Left ventricle myocardium superior (tissue), 1 donor: ENCODE data around the gene FHIT. TPM values are rescaled to one million over a fixed set of nuclear protein-coding genes. Genes with fewer than 3 reads are reported as not detected.
A peak's percentile ranks its signal among the peaks of the same experiment; 100 is the strongest.
"Not testable (repeated sequence)": the region's sequence is repeated elsewhere in the genome, so short reads cannot be mapped to it uniquely, and the experiment has no call there.

ENCODE experiments used
- ATAC-seq: fragments of 200-7000 bp; cut with Tn5 transposase; one replicate; pipeline ENCODE4 v1.9.1; 2020; ENCODE audit warnings: mild to moderate bottlenecking, moderate library complexity
- DNase-seq: peaks from one replicate; pipeline ENCODE4 v3.0.0-alpha.2; 2020
- intact Hi-C: fragments of 100-400 bp; cut with micrococcal nuclease; formaldehyde crosslinking; loops from one replicate; pipeline ENCODE4 v1.11.0; 2022
- total RNA-seq: library from RNA; stranded (reverse); fragmentation: NEBNext Ultra II Directional; extraction: Animal tissue kit (Norgen Biotek cat#: 25700); gene quantifications from one replicate; pipeline ENCODE4 v1.2.1, GENCODE V29; 2021
- donor health status: DM: no; HTN: yes; CAD: no; lungs with severe emphysema.

FHIT gene
- total RNA-seq, 1 donor from 2014 or later: 18.2 TPM

DNA sequence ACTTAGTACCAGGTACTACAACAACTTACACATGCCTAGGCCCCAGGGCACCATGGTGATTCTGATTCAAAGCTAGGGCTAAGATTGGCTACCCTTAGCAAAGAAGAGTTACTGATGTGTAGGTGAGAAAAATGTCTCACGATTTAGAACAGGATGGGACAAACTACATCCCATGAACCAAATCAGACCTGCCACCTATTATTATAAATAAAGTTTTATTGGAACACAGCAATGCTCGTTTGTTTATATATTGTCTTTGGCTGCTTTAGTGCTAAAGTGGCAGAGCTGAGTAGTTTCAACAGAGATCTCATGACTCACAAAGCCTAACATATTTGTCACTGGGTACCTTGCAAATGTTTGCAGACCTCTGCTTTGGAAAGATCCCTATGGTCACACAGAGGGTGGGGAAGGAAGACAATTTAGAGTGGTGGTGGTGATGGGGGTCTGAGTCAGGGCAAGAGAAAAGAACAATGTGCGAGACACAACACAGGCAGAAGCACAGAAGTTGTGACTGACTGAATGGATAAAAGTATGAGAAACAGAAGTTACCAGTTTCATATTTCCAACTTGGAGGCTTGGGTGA, 1430.8 kb downstream of the FHIT start:
- no peak for ATAC-seq
- intact Hi-C loops: no loop called here
- no peak for DNase-seq

DNA sequence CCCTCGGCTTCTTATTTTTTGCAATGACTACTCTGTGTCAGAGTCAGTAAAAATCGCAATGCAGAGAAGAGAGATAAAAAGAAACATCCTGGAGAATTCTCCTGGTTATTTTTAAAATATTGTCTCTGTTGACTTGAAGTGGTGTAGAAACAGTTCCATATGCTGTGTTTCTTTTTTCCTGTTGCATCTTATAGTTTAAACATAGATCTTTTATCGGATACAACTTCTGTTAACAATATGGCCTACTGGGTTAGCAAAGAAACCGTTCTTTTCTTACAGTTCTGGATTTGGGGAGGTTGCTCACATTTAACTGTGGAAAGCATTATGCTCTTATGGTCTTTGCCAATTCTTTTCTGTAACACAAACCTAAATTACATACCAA, 1432.3 kb downstream of the FHIT start:
- ATAC-seq: no peak
- DNase-seq: no peak
- intact Hi-C loops: no loop called here

DNA sequence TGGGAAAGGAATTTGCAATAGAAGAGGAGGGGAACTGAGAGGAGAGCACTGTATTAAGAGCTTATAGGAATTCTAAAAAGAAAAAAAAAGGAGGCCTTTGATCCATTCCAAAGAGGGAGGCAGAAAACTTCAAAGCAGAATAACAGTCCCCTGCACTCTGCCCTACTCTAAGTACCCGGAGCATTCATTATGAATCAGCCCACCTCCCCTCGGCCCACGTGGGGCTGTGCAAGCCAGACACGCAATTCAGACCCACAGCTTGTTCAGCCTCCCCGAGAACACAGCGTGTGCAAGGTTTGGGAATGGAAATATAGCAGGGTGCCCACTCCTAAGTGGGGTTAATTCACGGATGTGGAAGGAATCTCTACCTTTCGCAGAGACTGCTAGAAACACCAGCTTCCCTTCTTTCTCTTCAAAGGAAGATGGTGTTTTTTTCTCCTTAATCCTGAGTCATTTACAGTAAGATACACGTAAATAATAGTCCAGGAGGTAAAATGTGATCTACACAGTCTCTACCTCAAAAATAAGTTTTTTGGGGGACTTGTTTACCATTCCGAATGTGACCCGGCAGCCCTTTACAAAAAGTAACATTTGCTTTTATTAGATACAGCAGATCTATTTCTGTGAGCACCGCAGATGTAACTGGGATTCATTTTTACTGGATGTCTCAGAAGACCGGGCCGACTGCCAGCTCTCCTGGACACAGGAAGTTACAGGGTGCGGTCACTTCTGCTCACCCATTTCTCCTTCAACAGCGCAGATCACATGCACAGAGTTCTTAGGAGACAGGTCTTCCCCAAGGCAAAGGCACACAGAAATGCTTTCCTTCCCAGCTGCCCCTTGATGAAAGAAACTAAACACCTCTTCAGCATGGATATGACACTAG, 1433.0 kb downstream of the FHIT start:
- DNase-seq (peak; percentile 91), ATAC-seq (peak; percentile 89)
- intact Hi-C loops: no loop called here

DNA sequence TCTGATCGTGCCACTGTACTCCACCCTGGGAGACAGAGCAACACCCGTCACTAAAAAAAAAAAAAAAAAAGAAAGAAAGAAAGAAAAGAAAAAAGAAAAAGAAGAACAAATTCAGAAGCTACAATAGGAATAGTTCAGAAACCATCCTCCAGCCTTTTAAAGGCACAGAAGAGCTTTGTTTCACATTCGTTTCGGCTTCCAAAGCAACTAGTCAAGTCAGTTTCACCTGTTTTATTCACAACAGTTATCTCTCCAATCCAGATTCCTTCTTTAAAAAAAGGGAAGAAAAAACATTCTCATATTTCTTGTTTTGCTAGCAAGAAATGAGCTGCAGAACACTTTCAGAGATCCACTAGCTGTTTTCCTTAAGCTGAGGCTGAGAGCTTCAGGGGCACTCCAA, 1433.7 kb downstream of the FHIT start:
- intact Hi-C loops: no loop called here
- no peak for ATAC-seq
- no peak for DNase-seq

DNA sequence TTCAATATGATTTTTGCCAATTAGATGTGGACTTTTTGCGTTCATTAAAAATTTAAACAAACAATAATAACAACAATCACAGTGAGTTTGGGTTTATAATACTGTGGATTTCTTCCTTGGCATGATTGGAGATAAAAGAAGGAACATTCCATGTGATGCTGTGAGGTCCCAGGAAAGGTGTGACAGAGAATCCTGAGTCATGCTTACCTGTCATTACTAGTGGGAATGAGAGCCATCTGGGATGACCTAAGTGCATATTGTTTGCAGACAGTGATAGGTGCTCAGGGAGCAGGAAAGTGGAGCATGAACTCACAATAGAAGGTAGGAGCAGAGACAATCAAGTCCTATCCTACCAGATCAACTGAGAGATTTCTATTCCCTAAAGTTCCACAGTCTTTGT, 1434.9 kb downstream of the FHIT start:
- no peak for DNase-seq
- no peak for ATAC-seq
- intact Hi-C loops: no loop called here

DNA sequence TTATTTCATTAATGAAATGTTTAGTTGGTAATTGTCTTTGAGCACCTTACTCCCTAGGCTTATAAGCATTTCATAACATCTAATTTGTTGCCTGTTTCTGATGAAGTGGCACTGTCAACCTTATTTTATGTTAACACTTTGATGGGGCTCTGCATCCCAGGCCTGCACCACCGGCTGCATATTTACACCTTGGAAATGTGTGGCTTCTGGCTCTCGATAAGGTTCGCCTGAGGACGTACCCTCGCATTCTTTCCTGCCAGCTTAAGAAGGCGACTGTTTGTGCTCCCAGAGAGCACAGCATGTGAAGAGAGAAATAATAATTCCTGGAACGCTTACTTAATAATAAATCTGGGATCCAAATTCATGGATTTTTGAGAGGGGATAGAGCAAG, 1438.1 kb downstream of the FHIT start:
- ATAC-seq: peak; percentile 78
- DNase-seq: no peak
- intact Hi-C loops: no loop called here

DNA sequence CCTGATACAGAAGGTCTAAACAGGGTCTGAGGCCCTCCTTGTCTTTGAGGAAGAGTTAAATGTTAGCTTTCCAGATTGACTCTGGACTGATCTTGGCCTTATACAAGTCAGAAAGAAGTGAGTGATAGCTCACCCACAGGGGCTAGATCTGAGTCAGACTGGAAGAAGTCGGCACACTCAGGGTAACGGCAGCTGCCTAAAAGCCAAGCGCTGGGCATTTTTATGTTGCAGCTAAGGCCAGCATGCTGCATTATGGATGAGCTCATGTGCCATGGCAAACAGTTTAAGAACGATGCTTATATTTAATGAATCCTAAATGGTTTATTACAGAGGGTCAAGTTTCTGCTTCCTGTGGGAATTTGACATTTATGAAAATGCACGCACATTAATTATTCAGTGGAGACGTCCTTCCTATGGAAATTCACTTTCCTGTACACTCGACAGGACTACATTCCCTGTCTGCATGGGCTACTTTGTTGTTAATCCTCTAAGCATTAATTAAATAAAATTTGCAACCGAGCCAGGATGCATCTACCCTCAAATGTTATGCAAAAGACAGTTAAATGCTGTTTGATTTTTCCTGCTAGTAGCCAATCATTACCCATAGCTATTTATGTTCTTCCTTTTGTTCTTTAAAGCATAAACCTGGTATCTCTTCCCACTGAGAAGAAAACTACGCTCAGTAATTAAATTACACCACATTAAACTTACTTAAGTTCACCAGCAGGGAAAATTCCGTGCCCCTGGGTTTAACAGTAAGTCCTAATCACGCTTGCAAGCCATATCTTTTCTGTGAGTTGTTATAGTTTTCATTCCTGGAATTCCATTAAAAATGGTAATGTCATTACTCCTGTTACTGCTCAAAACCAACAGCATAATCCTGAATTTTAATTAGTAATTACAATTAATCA, 1438.8 kb downstream of the FHIT start:
- ATAC-seq (no peak), DNase-seq (no peak)
- intact Hi-C loops: no loop called here

DNA sequence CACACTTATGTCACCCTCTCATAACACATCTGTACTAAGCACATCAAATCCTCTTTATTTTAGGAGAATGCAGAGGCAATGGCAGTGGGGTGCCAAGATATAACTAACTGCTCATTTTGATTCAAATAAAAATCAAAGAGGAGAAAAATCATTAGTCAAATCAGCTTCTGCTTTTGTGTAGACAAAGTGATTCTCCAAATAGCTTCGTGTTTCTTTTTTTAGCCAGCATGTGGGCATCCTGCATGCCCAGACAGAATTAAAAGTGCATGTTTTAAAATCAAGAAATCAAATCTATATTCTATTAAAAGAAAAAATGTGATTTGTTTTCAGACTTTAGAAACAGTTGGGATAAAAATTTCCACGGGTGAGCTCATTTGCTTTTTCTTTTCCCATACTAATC, 1440.1 kb downstream of the FHIT start:
- ATAC-seq (no peak), DNase-seq (no peak)
- intact Hi-C loops: no loop called here

DNA sequence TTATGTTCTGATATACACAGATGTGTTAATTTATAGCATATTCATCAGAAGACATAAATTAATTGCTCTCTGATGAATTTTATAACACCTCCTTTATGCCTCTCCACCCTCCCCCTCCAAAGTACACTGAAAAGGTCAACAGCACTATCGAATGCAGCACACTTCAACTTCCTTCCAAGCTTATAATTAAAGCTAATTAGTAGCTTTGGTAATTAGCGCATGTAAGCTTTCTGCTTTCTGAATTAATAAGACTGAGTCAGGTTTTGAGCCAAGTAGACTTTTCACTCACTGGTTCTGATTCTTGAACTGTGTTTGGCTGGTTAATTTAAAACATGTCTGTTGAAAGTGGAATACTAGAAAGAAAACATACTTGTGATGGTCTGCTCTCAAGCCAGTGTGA, 1440.6 kb downstream of the FHIT start:
- ATAC-seq: no peak
- DNase-seq: no peak
- intact Hi-C loops: no loop called here

DNA sequence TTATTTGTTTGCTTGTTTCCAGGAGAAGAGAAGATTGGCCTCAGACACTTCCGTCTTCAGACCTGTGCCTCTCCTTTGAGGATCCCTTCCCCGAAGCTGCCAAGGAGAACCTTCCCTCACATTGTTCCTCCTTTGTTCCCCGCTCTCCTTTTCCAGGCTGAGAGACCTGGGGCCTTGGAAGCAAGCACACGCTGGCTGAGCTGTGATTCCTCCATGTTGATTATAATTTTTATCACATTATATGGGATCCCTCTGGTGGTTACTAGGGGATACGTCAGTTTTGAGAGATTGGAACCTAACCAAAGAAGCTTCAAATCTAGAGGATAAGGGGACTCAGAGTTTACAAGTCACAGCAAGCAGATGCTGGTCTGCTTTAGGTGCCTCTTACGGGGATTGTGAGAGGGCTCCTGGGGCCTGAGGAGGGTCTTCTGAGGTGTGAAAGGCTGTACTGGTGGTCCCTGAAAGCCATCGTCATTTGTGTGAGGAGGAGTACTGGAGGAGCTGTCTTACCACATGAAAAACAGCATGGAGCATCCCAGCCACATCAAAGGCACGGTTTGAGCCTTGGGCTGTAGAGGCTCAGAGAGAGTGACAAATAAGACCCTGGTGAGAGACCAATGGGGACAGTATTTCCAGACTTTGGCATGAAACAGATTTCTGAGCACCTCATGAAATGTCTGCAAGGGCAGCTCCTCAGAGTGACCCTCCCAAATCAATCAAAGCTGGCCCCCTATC, 1441.4 kb downstream of the FHIT start:
- intact Hi-C loops: no loop called here
- ATAC-seq: peak; percentile 44

DNA sequence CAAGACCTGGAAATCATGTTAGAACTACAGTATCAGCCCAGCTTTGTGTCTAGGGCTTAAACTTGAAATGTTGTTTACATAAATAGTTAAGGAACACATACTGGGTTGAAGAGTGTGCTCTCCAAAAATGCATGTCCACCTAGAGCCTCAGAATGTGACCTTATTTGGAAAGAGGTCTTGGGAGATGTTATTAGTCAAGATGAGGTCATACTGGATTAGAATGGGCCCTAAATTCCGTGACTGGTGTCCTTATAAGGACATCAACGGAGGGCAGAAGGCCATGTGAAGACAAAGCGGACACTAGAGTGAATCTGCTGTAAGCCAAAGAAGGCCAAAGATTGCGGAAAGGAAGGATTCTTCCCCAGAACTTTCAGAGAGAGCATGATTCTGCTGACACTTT, 1442.2 kb downstream of the FHIT start:
- no peak for DNase-seq
- ATAC-seq: no peak
- intact Hi-C loops: no loop called here

More for the DNA sequence above, 1441.4 kb downstream of the FHIT start:
- DNase-seq: no peak

DNA sequence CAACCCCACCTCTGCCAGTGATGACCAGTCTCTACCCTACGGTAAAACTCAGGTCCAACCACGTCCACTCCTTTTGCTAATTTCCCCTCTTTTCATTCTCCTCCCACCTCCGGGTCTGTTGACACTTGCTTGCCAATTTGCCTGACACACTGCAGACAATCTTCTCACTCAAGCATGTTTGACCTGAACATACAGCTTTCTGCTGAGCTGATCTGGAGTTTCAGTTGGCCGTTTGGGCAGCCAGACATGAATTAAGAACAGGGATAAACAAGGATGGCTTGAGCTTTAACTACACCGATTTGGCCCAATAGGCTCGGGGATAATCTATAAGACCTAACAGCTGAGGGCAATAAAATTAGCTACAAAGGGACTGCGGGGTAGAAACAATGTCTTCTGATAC, 1442.8 kb downstream of the FHIT start:
- DNase-seq: no peak
- intact Hi-C loops: no loop called here
- no peak for ATAC-seq

DNA sequence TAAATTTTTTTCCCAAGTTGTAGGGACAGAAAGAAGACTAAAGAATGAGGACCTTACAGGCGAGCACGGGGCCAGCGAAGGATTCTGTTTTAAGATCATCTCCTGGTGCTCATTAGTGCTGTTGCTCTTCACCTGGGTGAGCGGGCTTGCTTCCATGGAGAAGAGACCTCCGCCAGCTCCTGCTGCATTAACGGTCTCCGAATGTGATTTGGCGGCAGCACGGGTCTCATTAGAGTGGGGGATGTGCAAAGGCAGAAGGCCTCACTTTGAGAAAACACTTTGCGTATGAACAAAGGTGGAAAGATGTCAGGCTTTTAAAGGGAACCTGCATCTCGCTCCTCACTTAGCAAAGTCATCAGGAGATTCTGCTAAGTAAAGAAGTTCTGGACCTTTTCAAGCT, 1448.0 kb downstream of the FHIT start:
- no peak for DNase-seq
- ATAC-seq: no peak
- intact Hi-C loops: no loop called here

DNA sequence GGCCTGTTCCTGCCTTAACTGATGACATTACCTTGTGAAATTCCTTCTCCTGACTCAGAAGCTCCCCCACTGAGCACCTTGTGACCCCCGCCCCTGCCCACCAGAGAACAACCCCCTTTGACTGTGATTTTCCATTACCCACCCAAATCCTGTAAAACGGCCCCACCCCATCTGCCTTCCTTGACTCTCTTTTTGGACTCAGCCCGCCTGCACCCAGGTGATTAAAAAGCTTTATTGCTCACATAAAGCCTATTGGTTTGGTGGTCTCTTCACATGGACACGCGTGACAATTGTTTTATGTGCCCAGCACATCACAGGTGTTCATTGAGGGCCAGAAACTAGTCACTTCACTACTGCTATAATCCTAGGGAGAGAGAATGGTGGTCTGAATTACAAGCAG, 1448.8 kb downstream of the FHIT start:
- ATAC-seq, DNase-seq, intact Hi-C loops: not testable (repeated sequence)

DNA sequence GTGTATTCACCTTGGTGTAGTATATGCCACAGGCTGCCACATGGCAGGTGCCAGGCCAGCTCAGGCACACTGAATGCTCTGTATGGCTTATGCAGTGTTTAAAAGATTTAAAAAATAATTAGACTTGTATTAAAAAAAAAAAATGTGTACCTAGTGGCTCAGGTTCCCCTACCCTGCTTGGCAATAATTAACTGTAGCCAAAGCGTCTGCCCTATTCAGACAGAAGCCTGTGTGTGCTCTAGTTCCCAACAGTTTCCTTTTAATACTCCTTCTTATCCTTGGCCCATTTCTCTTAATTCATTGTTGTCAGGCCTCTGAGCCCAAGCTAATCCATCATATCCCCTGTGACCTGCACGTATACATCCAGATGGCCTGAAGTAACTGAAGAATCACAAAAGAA, 1449.2 kb downstream of the FHIT start:
- ATAC-seq: no peak
- DNase-seq: no peak
- intact Hi-C loops: no loop called here

DNA sequence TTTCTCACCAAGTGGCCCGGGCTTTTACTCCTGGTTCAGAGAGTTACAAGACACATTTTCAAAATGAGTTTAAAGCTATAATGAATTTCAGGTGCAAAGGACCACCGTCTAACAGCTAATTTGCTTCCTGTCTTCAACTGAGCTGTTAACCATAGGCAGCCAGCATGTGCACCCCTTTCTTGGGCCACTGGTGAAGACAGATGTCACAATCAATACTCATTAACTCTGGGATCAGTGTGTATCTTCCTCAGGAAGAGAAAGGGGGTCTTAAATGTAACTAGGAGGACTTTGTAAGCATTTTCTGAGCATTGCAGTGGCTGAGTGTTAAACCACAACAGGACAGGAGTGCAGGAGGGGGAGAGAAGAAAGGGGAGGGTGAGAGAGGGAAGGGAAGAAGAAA, 1450.8 kb downstream of the FHIT start:
- ATAC-seq (no peak), DNase-seq (no peak)
- intact Hi-C loops: no loop called here

DNA sequence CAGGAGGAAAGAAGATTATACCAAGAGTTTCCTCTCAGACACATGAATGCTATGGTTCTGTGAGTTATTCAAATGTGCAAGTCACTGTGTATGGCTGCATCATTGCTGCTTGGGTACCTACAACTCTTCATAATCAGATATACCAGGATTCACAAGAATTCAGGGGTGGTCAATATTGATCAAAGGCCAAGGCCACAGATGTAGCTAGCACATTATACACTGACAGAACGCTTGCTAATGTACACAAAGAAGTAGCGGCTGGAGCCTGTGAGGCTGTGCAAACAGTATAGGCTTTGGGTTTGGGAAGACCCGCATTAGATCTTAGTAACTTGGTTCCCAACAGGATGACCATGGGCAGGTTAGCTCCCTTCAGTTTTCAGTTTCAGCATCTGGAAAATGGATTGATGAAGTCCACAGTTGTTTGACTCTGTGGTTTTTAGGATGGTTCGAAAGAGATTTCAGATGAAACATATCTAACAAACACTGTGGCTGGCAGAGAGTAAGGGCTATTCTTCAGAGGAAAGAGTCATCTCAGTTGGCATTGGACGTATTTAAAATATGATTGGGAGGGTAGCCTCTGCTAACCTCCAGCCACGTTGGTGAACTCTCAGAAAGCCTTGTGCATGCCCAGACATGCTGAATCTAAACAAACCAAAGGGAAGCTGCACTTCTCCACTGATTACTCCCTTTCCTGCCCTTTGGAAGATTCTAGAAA, 1452.7 kb downstream of the FHIT start:
- DNase-seq: no peak
- intact Hi-C loops: no loop called here
- ATAC-seq: no peak

DNA sequence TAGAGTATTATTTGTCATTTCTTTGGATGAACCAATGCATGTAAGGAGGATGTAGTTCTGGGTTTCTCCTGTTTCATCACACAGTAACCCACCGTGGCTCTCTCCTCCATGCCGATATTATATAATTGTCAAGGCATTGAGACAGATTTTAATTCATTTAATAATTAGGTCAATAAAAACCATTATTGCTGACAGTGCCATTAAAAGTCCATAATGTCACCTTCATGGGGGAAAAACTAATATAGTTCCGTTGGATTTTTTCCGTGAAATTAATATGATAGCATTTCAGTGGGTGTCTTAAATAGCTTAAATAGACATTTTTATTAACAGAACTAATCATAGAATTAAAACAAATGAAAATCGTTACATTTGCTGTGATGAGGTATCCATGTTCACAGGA, 1453.7 kb downstream of the FHIT start:
- DNase-seq (no peak), ATAC-seq (no peak)
- intact Hi-C loops: no loop called here

DNA sequence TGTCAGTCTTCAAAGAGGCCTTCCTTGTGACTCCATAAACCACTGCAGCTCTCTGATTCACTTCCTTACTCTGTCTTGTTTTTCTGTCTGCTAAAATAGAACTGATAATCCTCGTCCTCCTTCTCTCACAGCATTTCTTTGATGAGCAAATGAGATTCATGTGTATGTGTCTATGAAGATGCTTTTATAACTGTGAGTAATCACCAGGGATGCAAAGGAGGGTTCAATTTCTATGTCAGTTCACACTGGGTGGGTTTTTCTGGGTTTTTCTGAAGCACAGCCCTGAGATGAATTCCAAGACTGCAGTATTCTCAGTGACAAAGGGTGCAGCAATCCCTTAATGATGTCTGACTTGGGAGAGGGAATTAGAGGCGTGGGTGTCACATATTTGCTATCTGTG, 1454.8 kb downstream of the FHIT start:
- ATAC-seq (no peak), DNase-seq (no peak)
- intact Hi-C loops: no loop called here
